Hair follicle dermal papilla cell (primary cell): ENCODE results near the gene NDUFAF5. TPM values are rescaled to one million over a fixed set of nuclear protein-coding genes. Genes with fewer than 3 reads are reported as not detected.

Experiments used
- total RNA-seq: library from RNA; depleted of rRNA; stranded (reverse); fragments of >200 nt; gene quantifications from 2 replicates; pipeline ENCODE4 v1.2.3, GENCODE V29; 2012

Gene NDUFAF5, protein sequence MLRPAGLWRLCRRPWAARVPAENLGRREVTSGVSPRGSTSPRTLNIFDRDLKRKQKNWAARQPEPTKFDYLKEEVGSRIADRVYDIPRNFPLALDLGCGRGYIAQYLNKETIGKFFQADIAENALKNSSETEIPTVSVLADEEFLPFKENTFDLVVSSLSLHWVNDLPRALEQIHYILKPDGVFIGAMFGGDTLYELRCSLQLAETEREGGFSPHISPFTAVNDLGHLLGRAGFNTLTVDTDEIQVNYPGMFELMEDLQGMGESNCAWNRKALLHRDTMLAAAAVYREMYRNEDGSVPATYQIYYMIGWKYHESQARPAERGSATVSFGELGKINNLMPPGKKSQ
- total RNA-seq, result 13.1 and 15.5 TPM in 2 replicates

DNA sequence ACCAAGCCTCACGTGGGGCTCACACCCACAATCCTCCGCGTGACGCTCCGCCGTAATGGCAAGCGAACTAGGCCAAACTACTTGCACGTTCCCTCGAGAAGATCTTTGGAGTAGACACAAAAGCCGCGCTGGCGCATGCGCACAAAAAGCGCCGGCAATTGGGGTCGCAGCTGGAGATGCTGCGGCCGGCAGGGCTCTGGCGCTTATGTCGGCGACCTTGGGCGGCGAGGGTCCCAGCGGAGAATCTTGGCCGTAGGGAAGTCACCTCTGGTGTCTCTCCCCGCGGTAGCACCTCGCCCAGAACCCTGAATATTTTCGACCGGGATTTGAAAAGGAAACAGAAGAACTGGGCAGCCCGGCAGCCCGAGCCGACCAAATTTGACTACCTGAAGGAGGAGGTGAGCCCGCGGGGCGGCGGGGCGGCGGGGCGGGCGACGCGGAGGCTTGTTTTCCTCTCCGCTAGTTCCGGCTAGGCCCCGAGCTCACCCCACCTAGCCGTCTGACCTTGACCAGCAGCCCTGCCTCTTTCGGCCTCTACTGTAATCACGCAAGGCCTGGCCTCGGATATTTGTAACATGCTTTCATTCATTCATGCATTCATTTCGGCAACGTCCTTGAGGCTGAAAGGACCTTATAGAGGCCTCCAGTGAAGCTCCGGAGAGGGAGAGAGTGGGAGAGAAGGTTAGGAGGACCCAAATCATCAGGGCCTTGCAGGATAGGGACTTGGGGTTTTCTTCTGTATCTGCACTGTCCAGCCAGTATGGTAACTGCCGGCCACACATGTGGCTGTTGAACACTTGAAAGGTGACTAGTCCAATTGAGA, at the start of gene NDUFAF5, which contains the start of gene ESF1:
Gene NDUFAF5 (plus strand): TSS at position 136 of the 823 bp plus-strand sequence. CDS start 41 bp downstream, at position 177.
Gene ESF1 (minus strand): TSS at position 27 of the 823 bp plus-strand sequence. CDS start 1,779 bp downstream, outside the sequence.

Other genes starting within 250 kb of the NDUFAF5 start
- 9.4 and 11.5 TPM in 2 replicates for gene TASP1, start 146.1 kb upstream of the NDUFAF5 start, total RNA-seq
- gene ESF1, start 109 bp upstream of the NDUFAF5 start, total RNA-seq, result 9.2 and 10.1 TPM in 2 replicates
- gene SEL1L2, start 205.6 kb downstream of the NDUFAF5 start, total RNA-seq, result not detected in 2 replicates
- 8.3 and 9.1 TPM in 2 replicates for gene MACROD2, start 210.5 kb downstream of the NDUFAF5 start, total RNA-seq